ENCODE data around the gene KRT78. TPM values are rescaled to one million over a fixed set of nuclear protein-coding genes. Genes with fewer than 3 reads are reported as not detected.

KRT78 gene
- total RNA-seq, 2 experiments from 2014 or later, result not detected

GRCh38 chr12:52805000-52805399 lies 43.8 kb downstream of the KRT78 start:
- no peak overlapping the region for H3K27ac ChIP-seq (ENCODE audit: low read depth in 1 of 2, low read length in 2 of 2)
- Mint-ChIP-seq H3K4me1 (ENCODE audit: low read depth) (no peaks in the 10 kb centered on the region), H3K36me3 (ENCODE audit: low read depth) (no peaks in the 10 kb centered on the region), H3K27me3 (no peaks in the 10 kb centered on the region), H3K27ac (no peak overlapping the region), H3K4me3 (no peak overlapping the region), H3K9me3 (no peaks in the 10 kb centered on the region)
- intact Hi-C loops (cut with DNase I, micrococcal nuclease), result no loop called here
- no peaks in the 10 kb centered on the region for H3K36me3 ChIP-seq (ENCODE audit: insufficient read depth, low read length)
- H3K4me3 ChIP-seq (ENCODE audit: low read length), result no peak overlapping the region
- CTCF ChIA-PET, result no interaction called here
- POLR2A ChIA-PET, result no interaction called here
- H3K9me3 ChIP-seq (ENCODE audit: control insufficient read depth in 1 of 2, insufficient read depth in 1 of 2, low read length in 2 of 2), result no peaks in the 10 kb centered on the region
- H3K4me1 ChIP-seq (ENCODE audit: insufficient read depth, low read length), result no peaks in the 10 kb centered on the region
- no peak for TF ChIP-seq CTCF (IDR thresholded peaks at IDR 0.05)
- H3K27me3 ChIP-seq (ENCODE audit: control insufficient read depth in 1 of 2, insufficient read depth in 2 of 2, low read length in 2 of 2), result no peaks in the 10 kb centered on the region
- no peak for DNase-seq
- no peak for ATAC-seq (ENCODE audit: poor library complexity)

GRCh38 chr12:52802442-52802841 lies 46.4 kb downstream of the KRT78 start:
- POLR2A ChIA-PET, result no interaction called here
- DNase-seq (no peak), ATAC-seq (ENCODE audit: poor library complexity) (no peak)
- H3K9me3 Mint-ChIP-seq, result no peaks in the 10 kb centered on the region
- peaks cover 0 to 2% of the 10 kb centered on the region in 2 experiments for H3K27me3 ChIP-seq (ENCODE audit: control insufficient read depth in 1 of 2, insufficient read depth in 2 of 2, low read length in 2 of 2)
- no peaks in the 10 kb centered on the region for H3K36me3 Mint-ChIP-seq (ENCODE audit: low read depth)
- H3K27me3 Mint-ChIP-seq, result no peaks in the 10 kb centered on the region
- H3K36me3 ChIP-seq (ENCODE audit: insufficient read depth, low read length), result no peaks in the 10 kb centered on the region
- CTCF ChIA-PET, result no interaction called here
- intact Hi-C loops (cut with DNase I, micrococcal nuclease), result no loop called here
- no peak overlapping the region for H3K27ac ChIP-seq (ENCODE audit: low read depth in 1 of 2, low read length in 2 of 2)
- H3K27ac Mint-ChIP-seq, result no peak overlapping the region
- H3K9me3 ChIP-seq (ENCODE audit: control insufficient read depth in 1 of 2, insufficient read depth in 1 of 2, low read length in 2 of 2), result no peaks in the 10 kb centered on the region
- H3K4me1 Mint-ChIP-seq (ENCODE audit: low read depth), result no peaks in the 10 kb centered on the region
- no peak for TF ChIP-seq CTCF (IDR thresholded peaks at IDR 0.05)
- no peak overlapping the region for H3K4me3 ChIP-seq (ENCODE audit: low read length)
- H3K4me3 Mint-ChIP-seq, result no peak overlapping the region
- no peaks in the 10 kb centered on the region for H3K4me1 ChIP-seq (ENCODE audit: insufficient read depth, low read length)

- no peaks in the 10 kb centered on the region for H3K9me3 ChIP-seq (ENCODE audit: control insufficient read depth in 1 of 2, insufficient read depth in 1 of 2, low read length in 2 of 2)
These were observed 47.0 kb downstream of the KRT78 start for GRCh38 chr12:52801773-52802172.

More at GRCh38 chr12:52801773-52802172, 47.0 kb downstream of the KRT78 start:
- CTCF ChIA-PET, result no interaction called here
- H3K27ac ChIP-seq (ENCODE audit: low read depth in 1 of 2, low read length in 2 of 2), result no peak overlapping the region
- H3K9me3 Mint-ChIP-seq, result no peaks in the 10 kb centered on the region
- no peak for TF ChIP-seq CTCF (IDR thresholded peaks at IDR 0.05)
- H3K4me1 ChIP-seq (ENCODE audit: insufficient read depth, low read length), result no peaks in the 10 kb centered on the region
- POLR2A ChIA-PET, result no interaction called here
- H3K4me3 ChIP-seq (ENCODE audit: low read length), result no peak overlapping the region
- no peak overlapping the region for H3K27ac Mint-ChIP-seq
- ATAC-seq (ENCODE audit: poor library complexity) (no peak), DNase-seq (no peak)
- intact Hi-C loops (cut with DNase I, micrococcal nuclease), result no loop called here
- H3K4me1 Mint-ChIP-seq (ENCODE audit: low read depth), result no peaks in the 10 kb centered on the region
- no peaks in the 10 kb centered on the region for H3K36me3 ChIP-seq (ENCODE audit: insufficient read depth, low read length)
- peaks cover 0 to 2% of the 10 kb centered on the region in 2 experiments for H3K27me3 ChIP-seq (ENCODE audit: control insufficient read depth in 1 of 2, insufficient read depth in 2 of 2, low read length in 2 of 2)
- H3K27me3 Mint-ChIP-seq, result no peaks in the 10 kb centered on the region
- H3K36me3 Mint-ChIP-seq (ENCODE audit: low read depth), result no peaks in the 10 kb centered on the region
- no peak overlapping the region for H3K4me3 Mint-ChIP-seq

Data from CD4-positive, alpha-beta T cell (primary cell).